GM23248 (cell line): ENCODE measurements around the gene TLE6.

ENCODE experiments used
- EZH2 ChIP-seq: fragments of 200-600 bp; sonication (generic); IDR thresholded peaks from 2 replicates; pipeline ENCODE4 v1.6.1; 2018; ENCODE audit warnings: antibody characterized with exemption, mild to moderate bottlenecking; ENCODE audit not compliant: insufficient read depth, poor library complexity, severe bottlenecking
- EZH2phosphoT487 ChIP-seq: fragments of 200-600 bp; sonication (generic); IDR thresholded peaks from 2 replicates; pipeline ENCODE4 v1.6.1; 2018; ENCODE audit warnings: antibody characterized with exemption, moderate library complexity, mild to moderate bottlenecking, low read depth; ENCODE audit not compliant: insufficient read depth

DNA sequence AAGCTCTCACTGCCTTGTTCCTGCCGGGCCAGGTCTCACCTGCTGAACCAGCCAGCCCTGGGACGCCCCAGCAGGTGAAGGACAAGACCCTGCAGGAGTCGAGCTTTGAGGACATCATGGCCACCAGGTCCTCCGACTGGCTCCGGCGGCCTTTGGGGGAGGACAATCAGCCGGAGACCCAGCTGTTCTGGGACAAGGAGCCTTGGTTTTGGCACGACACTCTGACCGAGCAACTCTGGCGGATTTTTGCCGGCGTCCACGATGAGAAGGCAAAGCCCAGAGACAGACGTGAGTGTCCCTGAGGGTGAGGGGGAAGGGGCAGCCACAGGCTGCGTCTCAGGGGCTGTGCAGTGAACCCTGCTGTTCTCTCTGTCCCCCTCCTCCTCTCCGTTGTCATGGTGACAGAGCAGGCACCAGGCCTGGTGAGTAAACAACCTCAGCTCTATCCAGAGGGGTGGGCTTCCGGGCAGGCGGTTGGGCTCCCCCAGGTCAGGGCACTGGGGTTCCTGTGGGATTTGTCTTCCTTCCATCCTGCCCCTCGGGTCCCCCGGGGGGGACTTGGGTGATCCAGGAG is 9.7 kb downstream of the TLE6 start:
- no peak for TF ChIP-seq EZH2phosphoT487
- TF ChIP-seq EZH2 = no peak
